HG02588 (cell line): ENCODE measurements around the gene TMEM95.
A peak's percentile ranks its signal among the peaks of the same experiment; 100 is the strongest.
"Not testable (repeated sequence)": the region's sequence is repeated elsewhere in the genome, so short reads cannot be mapped to it uniquely, and the experiment has no call there.

Experiments used
- ATAC-seq: cut with Tn5 transposase; IDR thresholded peaks from one replicate; pipeline ENCODE4 v1.9.1; 2021; ENCODE audit warnings: mild to moderate bottlenecking, moderate library complexity; ENCODE audit not compliant: unreplicated experiment

Gene TMEM95

DNA sequence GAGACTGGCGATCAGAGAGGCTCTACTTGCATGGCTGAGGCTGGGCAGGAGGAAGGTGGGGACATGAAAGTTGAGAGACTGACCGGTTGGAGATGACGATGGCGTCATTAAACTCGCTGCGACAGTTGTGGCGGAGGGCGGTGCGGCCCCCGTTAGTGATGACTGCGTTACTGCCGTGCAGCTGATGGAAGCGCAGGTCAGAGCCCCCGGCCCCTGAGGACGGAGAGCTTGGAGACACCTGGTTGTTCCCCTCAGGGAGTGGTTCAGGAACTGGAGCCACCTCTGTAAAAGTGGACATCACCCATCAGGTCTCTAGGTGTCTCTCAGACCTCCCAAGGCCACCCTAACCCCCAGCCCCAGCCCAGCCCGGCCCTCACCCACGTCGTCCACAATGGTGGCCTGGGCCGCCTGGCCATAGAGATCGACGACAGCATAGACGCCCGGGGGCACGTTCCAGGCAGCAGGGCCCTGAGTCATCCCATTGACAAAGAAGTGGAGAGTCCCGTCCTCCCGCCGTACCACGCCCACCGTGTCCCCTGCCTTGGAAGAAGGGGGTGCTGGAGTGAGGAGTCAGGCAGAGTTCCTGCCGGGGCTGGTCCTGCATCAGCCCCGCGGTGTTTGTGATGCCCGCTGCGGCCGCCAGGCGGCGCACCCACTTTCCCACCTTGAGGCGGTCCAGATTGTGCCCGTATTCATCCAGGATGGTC is 31.1 kb upstream of the TMEM95 start:
- no peak for ATAC-seq

DNA sequence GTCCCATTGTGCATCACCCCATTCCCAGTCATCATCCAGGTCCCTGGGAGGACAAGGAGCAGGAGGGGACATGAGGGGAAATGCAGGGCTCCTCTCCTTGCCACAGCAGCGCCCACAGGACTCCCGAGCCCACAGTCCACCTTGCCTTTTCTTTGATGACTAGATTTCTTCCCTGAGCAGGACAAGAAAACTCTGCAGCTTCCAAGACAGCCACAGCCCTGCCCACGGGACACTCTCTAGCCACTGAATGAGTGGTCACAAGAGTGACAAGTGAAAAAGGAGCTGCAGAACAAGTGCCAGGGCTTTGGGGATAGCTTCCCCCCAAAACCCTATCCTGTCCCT is 30.5 kb upstream of the TMEM95 start:
- no peak for ATAC-seq

DNA sequence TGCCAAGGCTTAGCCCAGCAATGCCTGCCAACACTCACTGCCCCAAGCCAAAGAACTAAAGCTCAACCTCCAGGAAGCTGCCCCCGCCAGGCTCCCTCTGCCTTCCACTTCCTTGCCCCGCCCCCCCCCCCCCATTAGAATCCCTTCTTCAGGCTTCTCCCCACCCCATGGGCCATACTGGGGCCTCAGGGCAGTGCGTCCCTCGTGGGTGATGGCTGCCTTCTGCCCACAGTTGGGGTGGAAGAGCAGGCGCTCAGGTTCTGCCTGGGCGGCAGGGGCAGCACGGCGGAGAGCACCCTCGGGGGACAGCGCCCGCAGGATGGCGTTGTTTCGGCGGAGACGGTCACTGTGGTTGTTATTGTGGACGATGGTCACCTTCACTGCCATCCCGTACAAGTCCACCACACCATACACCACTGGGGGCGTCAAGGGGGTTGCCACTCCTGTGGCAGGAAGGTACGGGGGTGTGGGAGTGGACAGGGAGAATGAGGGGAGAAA is 29.9 kb upstream of the TMEM95 start:
- ATAC-seq: no peak

DNA sequence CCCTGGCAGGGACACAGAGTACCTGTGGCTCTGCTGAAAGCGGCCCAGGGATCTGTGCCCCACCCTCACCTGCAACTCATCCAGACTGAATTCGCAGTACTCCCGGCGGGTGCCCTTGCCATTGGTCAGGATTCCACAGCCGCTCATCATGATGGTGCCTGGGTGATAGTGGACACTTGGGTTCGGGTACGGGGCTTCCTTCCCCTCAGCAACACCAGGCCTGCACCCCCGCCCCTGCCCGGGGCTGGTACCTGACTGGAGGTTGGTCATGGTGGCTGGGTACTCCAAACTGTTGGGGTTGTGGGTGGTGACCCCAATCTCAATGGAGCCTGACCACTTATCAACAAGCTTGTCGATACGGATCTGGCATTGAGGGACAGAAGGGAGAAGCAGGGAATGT is 28.8 kb upstream of the TMEM95 start:
- no peak for ATAC-seq

- no peak for ATAC-seq
These were observed 27.9 kb upstream of the TMEM95 start for GRCh38 chr17:7327056-7327455.

DNA sequence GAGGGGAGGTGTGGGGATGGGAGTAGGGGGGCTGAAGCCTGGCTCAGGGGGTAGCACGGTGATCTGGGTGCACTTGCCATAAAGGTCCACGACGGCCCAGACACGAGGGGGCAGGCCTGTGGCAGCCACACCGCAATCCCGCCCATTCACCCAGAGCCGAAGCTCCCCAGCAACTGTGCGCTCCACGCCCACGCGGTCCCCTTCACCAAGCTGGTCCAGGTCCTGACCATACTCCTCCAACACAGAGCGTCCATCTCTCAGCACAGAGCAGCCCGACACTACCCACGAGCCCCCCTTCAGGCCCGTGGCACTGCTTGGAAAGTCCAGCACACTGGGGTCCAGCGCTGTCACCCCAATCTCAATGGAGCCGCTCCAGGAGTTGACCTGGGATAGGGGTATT is 27.5 kb upstream of the TMEM95 start:
- ATAC-seq: no peak

DNA sequence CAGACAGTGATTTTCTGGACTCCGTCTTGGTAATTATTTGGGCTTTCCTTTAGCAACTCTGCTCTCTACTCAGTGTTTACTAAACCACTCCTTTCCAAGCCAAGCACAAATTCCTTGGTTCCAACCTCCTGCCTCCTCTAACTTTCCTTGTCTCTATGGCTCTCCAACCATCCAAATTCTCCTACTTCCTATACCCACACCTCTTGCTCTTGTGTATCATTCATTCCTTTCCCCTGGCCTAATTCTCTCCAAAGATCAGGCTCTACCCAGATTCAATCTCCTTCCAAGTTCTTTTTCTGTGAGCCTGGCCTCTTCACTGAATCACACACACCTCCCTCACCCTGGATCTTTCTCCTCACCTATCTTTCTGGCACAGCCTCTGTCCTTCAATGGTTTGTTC is 26.9 kb upstream of the TMEM95 start:
- ATAC-seq: no peak

DNA sequence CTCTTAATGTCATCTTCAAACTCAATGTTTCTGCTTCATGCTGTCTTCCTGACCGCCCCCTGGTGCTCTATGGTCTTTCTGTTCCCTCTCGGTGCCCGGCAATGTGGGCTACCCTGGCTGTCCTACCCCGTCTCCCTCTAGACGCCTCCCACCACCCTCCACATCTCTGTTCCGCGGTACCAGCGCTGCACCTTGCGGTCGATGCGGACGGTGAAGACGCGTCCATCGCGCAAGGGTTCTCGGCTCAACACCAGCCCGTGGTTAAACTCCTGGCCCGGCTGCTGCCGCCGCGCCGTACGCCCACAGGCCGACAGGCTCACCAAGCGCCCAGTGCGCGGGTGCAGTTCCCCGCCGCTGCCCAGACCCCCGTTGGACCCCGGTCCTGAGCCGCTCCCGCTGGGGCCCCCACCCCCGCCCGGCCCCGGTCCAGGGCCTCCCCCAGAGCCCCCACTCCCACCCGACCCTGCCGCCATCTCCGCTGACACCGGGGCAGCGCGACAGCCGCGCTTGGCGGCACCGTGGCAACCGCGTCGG is 26.0 kb upstream of the TMEM95 start, which contains the start of gene NEURL4:
Gene NEURL4, minus strand, starts transcription at position 496 of the 534 bp plus-strand sequence. Its CDS starts 23 bp downstream, at position 473.
- peak; percentile 21 for ATAC-seq

DNA sequence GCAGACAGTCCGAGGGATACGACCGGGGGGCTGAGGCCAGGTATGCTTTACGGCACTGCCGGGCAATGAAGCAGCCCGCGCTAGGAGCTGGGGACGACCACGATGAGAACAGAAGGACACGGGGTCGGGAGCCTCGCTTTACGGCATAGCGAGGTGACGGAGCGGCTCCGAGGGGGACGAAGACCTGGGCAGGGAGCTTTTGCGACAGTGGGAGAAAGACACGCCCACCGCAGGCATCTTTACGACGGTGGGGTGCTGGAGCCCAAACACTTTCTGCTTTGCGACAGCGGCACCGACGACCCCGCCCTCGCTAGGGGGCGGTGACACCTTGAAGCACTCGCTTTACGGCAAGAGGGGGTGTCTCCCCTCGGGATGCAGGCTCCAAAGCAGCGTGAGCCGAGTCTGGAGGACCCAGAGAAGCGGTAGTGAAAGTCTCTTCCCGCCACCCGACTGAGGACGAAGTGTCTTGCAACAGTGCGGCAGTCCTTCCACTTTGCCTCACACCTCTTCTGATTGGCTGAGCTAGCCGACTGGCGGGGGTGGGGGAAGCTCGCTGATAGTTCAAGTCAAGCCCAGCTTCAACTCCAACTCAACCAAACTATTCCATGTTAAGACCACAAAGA is 25.5 kb upstream of the TMEM95 start:
- peak; percentile 56 for ATAC-seq

DNA sequence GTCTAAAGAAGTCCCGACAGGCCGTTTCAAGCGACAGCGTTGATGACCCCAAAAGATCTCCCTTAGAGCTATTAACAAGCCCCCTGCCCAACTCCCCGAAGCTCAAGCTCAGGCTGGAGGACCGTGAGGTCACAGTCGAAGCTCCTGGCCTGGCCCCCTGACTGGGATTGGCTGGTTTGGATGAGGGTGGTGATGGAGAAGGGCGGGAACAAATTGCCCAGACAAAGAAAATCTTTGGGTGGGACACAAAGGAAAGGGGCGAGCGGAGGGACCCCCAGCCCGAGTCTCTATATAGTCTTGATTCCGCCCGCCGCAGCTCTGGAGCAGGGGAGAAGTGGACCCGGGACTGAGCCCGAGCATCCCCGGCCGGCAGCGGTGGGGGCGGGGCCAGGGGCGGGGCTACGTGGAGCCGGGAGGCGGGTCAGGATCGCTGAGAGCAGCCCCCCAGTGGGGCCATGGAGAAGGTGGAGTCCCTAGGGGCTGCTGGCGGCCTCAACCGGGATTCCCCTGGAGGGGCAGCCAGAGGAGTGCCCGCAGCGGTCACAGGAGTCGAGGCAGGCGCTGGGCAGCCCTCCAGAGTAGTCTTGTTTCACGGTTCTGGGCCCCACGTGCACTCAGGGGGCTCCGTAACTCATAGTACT is 24.8 kb upstream of the TMEM95 start:
- ATAC-seq: peak; percentile 40

DNA sequence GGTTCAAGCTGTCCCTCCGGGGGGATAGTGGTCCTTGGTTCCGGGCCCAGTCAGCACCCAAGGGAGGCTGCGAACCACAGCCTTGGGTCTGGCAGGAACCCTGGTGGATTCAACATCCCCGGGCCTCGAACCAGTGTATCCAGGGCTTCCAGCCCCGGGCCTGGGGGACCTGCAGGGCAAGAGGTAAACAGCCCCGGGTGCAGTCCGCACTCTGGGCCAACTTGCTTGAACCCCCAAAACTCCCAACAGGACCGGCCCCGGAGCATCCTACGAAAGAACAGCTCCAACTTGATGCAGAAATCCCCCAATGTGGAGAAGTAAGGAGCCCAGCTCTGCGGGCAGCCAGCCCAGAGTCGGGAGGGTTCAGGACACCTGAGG is 24.3 kb upstream of the TMEM95 start:
- no peak for ATAC-seq

DNA sequence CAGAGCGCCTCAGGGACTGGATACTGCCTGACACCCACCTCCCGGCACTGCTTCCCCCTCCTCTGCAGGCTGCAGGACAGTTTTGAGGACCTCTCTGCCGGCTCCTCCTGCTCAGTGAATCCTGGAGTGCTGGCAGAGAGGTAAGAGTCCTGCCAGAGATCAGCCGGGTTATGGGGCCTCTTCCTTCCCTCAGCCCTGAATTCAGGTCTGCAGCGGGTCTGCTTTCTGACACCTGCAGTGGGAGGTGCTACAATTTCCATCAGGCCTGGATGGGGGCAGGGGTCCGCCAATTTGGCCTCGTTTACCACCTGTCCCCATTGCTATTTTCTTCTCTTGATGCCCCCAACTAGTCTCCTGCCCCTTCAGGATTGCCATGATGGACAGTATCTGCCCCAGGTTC is 22.8 kb upstream of the TMEM95 start:
- no peak for ATAC-seq

DNA sequence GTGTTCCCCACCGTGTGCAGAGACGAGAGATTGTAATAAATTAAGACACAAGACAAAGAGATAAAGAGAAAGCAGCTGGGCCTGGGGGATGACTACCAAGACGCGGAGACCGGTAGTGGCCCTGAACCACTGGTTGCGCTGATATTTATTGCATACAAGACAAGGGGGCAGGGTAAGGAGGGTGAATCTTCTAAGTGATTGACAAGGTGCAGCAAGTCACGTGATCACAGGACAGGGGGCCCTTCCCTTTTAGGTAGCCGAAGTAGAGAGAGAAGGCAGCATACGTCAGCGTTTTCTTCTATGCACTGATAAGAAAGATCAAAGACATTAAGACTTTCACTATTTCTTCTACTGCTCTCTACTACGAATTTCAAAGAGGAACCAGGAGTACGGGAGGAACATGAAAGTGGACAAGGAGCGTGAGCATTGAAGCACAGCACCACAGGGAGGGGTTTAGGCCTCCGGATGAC is 22.3 kb upstream of the TMEM95 start:
- not testable (repeated sequence) for ATAC-seq

- ATAC-seq: no peak
These were observed 19.9 kb upstream of the TMEM95 start for GRCh38 chr17:7334938-7335538.

DNA sequence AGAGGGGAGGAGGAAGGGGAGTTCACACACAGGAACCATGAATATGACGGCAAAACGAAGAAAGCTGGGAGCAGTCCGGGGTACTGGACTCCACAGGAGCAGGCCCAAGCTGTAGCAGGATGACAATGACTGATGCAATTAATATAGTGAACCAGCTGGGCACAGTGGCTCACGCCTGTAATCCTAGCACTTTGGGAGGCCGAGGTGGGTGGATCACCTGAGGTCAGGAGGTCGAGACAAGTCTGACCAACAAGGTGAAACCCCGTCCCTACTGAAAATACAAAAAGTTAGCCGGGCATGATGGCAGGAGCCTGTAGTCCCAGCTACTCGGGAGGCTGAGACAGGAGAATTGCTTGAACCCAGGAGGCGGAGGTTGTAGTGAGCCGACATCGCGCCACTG is 19.2 kb upstream of the TMEM95 start:
- ATAC-seq: not testable (repeated sequence)

- ATAC-seq: peak; percentile 63
These were observed 18.4 kb upstream of the TMEM95 start, which contains the start of gene ACAP1 for GRCh38 chr17:7336240-7337175. ACAP1 (plus strand) TSS chr17:7336529; CDS start chr17:7336735, 206 bp downstream.

GRCh38 chr17:7337600-7337999 is 17.4 kb upstream of the TMEM95 start:
- not testable (repeated sequence) for ATAC-seq

- no peak for ATAC-seq
These were observed 14.8 kb upstream of the TMEM95 start for GRCh38 chr17:7340179-7340578.

DNA sequence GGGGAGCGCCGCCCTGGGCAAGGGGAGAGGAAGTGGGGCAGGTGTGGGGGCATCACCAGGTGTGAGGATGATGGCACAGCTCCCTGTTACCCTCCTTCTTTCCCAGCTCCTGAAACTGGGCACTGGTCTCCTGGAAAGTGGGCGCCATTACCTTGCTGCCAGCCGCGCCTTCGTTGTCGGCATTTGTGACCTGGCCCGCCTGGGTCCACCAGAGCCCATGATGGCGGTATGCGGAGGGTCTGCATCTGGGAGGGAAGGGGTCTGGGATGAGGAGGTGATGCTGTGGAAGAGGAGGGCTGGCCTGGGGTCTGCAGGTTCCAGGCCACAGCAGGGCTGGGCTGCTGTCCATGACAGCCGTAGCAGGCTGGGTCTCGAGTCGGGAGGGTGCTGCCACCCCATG is 13.1 kb upstream of the TMEM95 start:
- no peak for ATAC-seq

- no peak for ATAC-seq
These were observed 11.7 kb upstream of the TMEM95 start for GRCh38 chr17:7343250-7343649.
